ENCODE measurements around the gene GRIK2.

The GRIK2 gene

DNA sequence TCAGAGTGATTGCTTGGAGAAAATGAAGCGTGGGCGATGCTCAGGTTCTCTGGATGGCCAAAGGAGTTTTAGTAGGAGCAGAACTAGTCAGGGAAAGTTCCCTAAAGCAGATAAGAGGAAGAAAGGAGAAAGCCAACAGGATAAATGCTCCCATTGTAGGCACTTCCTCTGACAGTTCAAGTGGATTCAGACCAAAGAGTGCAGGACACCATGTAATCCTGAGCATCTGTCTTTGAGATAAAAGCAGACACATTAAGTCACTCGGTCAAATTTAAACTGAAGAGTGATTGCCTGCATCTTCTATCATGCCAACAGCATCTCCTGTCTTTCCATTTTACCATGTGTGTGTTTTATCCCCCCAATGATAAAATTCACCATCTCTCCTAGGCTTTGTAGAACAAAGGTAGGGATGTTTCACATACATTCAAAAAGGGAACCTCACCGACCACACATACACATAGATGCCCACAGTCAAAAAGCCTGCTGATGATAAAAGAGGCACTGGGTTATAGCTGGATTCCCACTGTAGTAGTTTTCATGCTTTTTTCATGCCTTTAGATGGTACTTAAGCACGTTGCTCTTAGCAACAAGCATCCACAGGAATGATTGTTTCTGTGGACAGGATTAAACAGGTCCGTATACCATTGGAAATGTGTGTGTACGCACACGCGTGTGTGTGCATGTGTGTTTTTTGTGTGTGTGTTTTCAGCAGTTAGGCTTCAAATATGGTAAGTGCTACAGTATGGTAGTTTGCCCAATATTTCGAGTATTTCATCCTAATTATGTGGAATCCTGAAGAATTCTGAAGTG lies 7.0 kb downstream of the GRIK2 start:
- no peak for DNase-seq

GRCh38 chr6:101401171-101401570 lies 7.7 kb downstream of the GRIK2 start:
- DNase-seq, result no peak

DNA sequence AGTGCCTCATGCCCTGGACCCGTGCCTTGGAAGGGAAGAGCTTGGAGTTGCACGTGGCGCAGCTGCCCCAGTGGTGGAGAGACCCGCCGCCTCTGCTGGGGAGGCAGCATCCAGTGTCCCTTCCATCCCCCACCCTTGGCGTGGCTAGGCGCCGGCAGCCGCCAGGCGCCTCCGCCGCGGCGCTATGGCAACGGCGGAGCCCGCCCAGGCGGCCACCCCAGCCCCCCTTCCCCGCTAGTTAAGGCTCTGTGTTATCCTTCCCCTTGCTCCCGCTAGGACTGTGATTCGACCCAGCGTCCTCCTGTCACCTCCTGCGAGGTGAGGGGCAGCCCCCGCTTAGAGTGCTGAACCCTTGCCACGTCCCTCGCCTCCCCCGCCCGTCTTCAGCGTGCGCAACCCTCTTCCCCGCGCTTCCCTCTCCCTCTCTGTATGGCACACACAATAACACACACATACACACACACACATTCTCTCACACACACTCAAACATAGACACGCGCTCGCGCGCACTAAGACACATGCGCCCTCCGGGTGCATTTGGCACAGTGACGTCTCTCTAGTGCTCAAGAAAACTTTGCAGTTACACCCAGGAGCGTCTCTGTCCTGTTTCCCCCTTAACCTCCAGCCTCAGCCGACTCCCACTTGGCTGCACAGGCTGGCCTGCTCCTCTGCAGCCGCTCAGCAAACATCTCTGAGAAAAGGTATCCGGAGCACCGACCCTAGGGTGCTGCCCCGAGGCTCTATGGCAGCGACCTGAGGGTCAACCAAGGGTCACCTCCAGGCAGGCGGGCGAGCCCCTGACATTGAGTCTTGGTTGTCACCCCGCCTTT lies 8.5 kb downstream of the GRIK2 start:
- DNase-seq, result peak; percentile 36

DNA sequence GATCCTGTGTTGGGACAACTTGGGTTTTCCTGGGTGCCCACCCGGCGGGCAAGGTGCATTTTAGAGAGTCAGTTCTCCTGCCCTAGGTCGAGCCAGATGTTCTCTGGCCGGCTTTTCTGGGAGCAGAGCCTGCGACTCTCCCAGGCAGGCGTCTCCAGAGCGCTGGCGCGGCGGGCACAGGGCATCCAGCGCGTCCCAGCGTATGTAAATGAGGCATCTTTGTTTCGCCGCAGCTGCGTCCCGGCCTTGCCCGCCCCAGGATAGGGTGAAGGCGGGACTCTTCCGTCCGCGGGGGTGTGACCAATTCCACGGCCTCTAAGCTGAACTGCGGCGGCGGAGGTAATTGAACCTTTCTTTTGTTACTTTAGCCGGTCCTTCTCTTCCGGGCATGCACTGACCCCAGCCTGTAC lies 9.1 kb downstream of the GRIK2 start:
- no peak for DNase-seq

DNA sequence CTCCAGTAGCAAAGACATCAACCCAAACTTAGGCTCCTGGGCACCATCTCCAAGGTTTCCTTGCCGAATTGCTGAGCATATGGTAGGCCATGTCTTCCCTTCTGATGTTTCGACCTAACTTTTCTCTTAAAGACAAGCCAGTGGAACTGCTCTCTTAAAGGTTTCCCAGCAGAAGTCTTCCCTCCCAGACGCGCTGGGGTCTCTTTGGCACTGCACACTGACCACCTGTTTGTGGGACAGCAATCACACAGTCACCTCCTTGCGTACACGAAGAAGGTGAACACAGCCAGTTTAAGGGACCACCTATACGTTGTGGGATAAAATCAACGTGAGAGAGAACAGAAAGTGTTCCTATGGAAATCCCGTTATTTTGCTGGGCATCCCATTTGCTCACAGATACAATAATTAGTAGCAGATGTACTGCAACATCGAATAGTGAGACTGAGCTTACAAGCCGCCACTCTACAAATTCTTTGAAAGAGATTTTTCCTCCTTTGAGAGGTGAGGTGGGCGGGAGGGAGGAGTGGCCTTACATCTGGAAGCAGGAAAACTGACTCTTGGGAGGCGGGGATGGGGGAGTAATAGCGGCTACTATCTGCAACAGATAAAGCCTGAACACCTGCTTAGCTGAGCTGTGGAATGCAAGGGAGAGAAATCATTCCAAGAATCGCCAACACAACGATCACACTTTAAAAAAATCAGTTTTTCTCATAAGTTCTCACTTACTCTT lies 9.9 kb downstream of the GRIK2 start:
- no peak for DNase-seq

- DNase-seq, result no peak
These were observed 11.3 kb downstream of the GRIK2 start for GRCh38 chr6:101404775-101405174.

- no peak for DNase-seq
These were observed 20.3 kb downstream of the GRIK2 start for GRCh38 chr6:101413773-101414172.

GRCh38 chr6:101417900-101418299 lies 24.4 kb downstream of the GRIK2 start:
- DNase-seq, result no peak

DNA sequence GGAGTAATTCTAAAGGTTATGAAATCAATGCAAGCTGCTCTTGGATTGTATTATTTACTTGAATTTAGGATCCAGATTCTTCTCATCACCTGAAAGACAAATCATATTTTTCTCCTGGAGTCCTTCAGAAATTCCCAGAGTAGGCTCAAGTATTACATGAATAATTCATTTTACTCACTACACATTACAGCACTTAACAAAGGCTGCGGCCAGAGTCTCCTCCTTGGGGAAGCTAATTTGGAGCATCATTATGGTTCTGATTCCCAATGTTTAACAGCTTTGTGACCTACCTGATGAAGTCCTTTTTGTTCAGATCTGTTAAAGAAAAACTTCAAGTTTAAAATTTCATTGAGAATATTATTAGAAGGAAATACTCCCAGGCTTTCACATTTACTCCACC lies 28.7 kb downstream of the GRIK2 start:
- DNase-seq, result no peak

GRCh38 chr6:101422811-101423210 lies 29.3 kb downstream of the GRIK2 start:
- DNase-seq, result no peak

DNA sequence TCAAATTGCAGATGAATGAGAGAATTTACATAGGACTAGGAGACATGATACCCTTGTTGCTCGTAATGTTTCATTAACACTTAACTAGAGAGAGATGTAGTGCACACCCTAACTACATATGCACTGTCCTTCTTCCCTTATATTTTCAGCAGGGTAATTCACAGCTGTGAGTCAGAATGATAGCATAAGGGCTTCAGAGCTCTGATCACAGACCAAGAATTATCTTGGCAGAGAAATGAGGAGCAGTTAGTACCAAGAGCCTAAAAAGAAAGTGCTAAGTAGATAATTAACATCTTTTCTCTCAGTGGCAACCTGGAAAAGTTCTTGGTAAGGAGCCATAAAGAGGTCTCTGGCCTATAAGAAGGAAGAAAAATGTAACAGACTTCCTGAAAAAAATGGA lies 35.8 kb downstream of the GRIK2 start:
- DNase-seq, result no peak

GRCh38 chr6:101429845-101430244 lies 36.3 kb downstream of the GRIK2 start:
- DNase-seq, result no peak

- DNase-seq, result no peak
These were observed 39.6 kb downstream of the GRIK2 start for GRCh38 chr6:101433141-101433540.

DNA sequence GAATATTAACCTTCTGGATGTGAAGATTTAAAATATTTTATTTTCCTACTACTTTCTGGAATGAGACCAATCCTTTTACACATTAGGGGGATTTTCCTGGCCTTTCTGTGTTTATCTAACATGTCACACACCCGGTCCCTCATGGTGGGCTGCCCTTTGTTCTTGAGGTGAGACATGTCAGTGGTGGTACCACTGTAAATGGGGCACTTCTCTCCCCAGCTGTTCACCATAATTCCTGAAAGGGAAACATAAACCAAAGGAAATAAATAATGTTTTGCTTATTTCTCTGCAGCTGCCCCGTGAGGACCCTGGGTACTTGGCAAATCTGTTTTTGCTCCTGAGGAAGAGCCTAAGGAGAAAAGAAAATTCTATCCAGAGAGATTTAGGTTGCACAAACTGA lies 41.1 kb downstream of the GRIK2 start:
- DNase-seq, result no peak

GRCh38 chr6:101435038-101435437 lies 41.5 kb downstream of the GRIK2 start:
- DNase-seq, result no peak

GRCh38 chr6:101439790-101440189 lies 46.3 kb downstream of the GRIK2 start:
- DNase-seq, result no peak

DNA sequence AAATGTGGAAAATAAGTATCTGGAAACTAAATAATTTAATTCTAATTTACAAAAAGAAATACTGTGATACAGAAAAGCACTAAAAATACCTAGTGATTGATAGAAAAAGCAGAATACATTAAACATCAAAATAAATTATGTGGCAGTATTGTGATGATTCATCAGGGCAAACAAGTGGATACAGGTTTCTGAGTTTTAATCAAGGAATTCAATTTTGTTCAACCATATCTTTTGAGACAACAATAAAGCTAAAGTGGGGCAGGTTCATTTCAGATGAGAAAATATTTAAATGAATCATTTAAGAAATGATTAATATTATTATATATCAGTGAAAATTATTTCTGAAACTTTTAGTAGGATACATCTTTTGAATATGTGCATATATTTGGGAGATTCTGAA lies 49.8 kb downstream of the GRIK2 start:
- DNase-seq, result no peak

DNA sequence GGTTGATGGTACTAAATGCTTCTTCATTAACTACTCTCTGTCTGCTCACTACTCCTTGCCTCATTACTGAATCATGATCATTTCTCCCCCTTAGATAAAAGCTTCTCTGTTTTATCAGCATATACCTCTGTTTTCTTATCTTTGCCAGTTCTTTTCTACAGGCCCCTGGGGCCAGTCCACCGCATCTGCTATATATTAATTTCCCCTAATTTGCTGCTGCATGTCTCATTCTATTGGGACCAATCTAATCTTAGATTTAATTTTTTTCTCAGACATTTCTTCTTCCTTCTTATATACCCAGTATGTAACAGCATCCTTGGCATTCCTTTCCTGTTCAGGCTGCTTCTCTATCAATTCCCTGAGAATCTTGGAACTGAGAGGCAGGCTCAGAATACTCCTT lies 51.2 kb downstream of the GRIK2 start:
- no peak for DNase-seq

- no peak for DNase-seq
These were observed 52.0 kb downstream of the GRIK2 start for GRCh38 chr6:101445527-101445926.

DNA sequence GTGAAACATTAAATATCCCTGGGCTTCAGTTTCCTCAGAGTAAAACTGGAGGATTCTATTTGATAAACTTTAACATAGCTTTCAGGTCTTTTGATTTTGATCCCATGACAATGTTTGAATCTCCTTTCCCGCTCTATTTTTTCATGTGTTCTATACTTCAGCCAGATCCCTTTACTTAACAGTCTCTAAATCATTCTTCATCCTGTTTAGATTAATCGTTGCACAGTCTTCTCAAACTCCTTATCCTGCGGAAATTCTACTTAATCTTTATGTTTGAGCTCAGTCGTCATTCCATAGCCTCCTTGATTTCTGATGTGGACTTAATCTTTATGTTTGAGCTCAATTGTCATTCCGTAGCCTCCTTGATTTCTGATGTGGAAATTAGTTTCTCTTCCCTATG lies 57.4 kb downstream of the GRIK2 start:
- DNase-seq, result no peak

DNA sequence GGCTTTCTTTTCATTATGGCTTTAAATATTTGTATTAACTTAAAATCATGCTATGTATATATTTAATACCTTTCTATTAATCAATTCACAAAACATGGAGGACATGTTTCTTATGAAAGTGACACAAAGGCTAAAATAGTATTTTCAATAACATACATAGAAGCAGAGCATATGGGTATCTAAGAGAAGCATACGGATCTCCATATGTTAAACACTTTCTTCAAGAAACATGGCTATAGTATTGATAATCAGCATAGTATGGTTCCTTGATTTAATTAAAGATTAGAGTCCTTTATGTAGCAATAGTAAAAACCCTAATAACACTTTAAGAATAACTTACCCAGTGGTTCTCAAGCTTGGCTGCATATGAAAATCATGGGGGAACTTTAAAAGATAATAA lies 58.5 kb downstream of the GRIK2 start:
- DNase-seq, result no peak

GRCh38 chr6:101453221-101453620 lies 59.7 kb downstream of the GRIK2 start:
- DNase-seq, result no peak

DNA sequence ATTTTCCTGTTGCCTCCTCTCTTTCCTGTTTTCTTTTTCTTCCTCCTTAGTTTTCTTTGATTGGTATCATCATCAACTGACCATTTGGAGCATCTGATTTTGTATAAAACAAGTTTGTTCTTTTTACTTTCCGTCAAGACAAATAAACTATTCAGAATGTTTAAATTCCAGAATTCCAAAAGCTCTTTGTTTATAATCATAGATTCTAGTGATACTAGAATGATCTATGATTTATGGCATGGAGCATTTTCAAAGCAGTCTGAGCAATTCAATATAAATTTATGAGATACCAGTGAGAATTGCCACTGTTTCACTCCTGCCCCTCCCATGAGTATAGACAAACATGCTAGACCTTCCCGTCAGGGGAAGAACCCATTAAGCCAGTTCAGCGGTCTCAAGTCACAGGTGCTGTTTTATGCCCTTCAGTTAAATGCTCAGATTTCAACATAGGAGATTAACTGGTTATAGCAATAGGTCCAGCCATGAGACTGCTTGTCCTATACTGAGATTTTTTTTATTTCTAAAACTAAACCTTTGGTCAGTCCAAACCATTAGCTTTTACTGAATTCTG lies 60.7 kb downstream of the GRIK2 start:
- DNase-seq, result no peak
